PC-9 (cell line): ENCODE measurements around the gene MECR.

Experiments used
- EZH2 ChIP-seq: fragments of 200-600 bp; sonication (generic); IDR thresholded peaks from 2 replicates; pipeline ENCODE4 v1.8.0; 2017; ENCODE audit warnings: antibody characterized with exemption, low read depth
- TF ChIP-seq, protein P1 (sequence below): fragments of 200-600 bp; sonication (generic); conservative IDR thresholded peaks from 2 replicates; pipeline ENCODE4 v1.6.1; 2017; ENCODE audit warnings: mixed run types, antibody characterized with exemption, mild to moderate bottlenecking, moderate library complexity

DNA sequence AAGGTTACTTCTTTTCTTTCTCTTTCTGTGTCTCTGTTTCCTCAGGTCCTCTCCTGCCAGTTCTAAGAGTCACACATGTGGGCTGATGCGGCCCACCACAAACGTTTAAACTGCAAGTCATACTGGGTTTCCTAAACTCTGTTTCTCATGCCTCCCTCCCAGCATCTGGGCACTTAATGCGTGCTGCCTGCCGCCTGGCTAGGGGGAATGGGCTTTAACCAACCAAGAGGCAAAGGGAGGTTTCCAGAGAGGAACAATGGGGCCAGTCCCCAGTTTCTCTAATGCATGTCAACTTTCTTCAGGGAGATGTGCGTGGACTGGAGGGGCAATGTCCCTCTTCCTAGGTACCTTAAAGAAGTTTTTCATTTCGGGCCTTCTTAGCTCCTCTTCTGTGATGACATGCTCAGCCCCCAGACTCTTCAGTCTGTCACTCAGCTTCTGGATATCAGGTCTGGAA lies 29.1 kb downstream of the MECR start:
- no peak for TF ChIP-seq EZH2
- TF ChIP-seq, protein P1, sequence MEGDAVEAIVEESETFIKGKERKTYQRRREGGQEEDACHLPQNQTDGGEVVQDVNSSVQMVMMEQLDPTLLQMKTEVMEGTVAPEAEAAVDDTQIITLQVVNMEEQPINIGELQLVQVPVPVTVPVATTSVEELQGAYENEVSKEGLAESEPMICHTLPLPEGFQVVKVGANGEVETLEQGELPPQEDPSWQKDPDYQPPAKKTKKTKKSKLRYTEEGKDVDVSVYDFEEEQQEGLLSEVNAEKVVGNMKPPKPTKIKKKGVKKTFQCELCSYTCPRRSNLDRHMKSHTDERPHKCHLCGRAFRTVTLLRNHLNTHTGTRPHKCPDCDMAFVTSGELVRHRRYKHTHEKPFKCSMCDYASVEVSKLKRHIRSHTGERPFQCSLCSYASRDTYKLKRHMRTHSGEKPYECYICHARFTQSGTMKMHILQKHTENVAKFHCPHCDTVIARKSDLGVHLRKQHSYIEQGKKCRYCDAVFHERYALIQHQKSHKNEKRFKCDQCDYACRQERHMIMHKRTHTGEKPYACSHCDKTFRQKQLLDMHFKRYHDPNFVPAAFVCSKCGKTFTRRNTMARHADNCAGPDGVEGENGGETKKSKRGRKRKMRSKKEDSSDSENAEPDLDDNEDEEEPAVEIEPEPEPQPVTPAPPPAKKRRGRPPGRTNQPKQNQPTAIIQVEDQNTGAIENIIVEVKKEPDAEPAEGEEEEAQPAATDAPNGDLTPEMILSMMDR, result no peak
